ENCODE measurements around the gene PSMD4.

The PSMD4 gene

GRCh38 chr1:151282883-151283725 is 28.6 kb downstream of the PSMD4 start:
- H2AFZ ChIP-seq (ENCODE audit: low read depth, low read length, severe bottlenecking): no peak overlapping the region

GRCh38 chr1:151284013-151284577 is 29.6 kb downstream of the PSMD4 start:
- Histone ChIP-seq H3K9ac (ENCODE audit: low read length) (peak overlapping the region; percentile 74; the same call in 1 of the 2 replicates), H3F3A (ENCODE audit: insufficient read depth) (peaks cover 8% of the 10 kb centered on the region), H3K4me3 (ENCODE audit: insufficient read depth, low read length, poor library complexity, severe bottlenecking) (no peak overlapping the region), H3K79me2 (ENCODE audit: insufficient read depth, low read length) (peaks cover 27% of the 10 kb centered on the region), H3K9me3 (ENCODE audit: insufficient read depth, low read length) (no peaks in the 10 kb centered on the region), H3K4me2 (ENCODE audit: low read depth, low read length, poor library complexity, severe bottlenecking) (peak overlapping the region; percentile 87), H3K27ac (ENCODE audit: low read depth, low read length) (no peak overlapping the region), H3K36me3 (ENCODE audit: low read length) (no peaks in the 10 kb centered on the region), H4K20me1 (ENCODE audit: low read depth, low read length) (no peaks in the 10 kb centered on the region; the same call in 1 of the 2 replicates), H3K27me3 (ENCODE audit: low read length) (no peaks in the 10 kb centered on the region), H2AFZ (ENCODE audit: low read depth, low read length, severe bottlenecking) (no peak overlapping the region), H3K9me2 (replicated peaks; ENCODE audit: insufficient read depth, low read length) (no peaks in the 10 kb centered on the region)
- TF ChIP-seq CTCF (IDR thresholded peaks at IDR 0.05; ENCODE audit: insufficient read depth, low read length, poor library complexity, severe bottlenecking): no peak
- no peak for TF ChIP-seq EZH2phosphoT487 (conservative IDR thresholded peaks at IDR 0.05; ENCODE audit: low read length)

More at GRCh38 chr1:151282883-151283725, 28.6 kb downstream of the PSMD4 start:
- no peaks in the 10 kb centered on the region; the same call in 1 of the 2 replicates for H4K20me1 ChIP-seq (ENCODE audit: low read depth, low read length)
- H3K9me2 ChIP-seq (replicated peaks; ENCODE audit: insufficient read depth, low read length): no peaks in the 10 kb centered on the region
- no peaks in the 10 kb centered on the region for H3K36me3 ChIP-seq (ENCODE audit: low read length)
- no peaks in the 10 kb centered on the region for H3K9me3 ChIP-seq (ENCODE audit: insufficient read depth, low read length)
- peak overlapping the region; percentile 87 for H3K4me2 ChIP-seq (ENCODE audit: low read depth, low read length, poor library complexity, severe bottlenecking)
- peak overlapping the region; percentile 92 for H3K4me3 ChIP-seq (ENCODE audit: insufficient read depth, low read length, poor library complexity, severe bottlenecking)
- H3K79me2 ChIP-seq (ENCODE audit: insufficient read depth, low read length): peaks cover 27% of the 10 kb centered on the region
- peak overlapping the region; percentile 74 for H3K9ac ChIP-seq (ENCODE audit: low read length)
- H3F3A ChIP-seq (ENCODE audit: insufficient read depth): peaks cover 8% of the 10 kb centered on the region
- H3K27ac ChIP-seq (ENCODE audit: low read depth, low read length): peak overlapping the region; percentile 73
- no peaks in the 10 kb centered on the region for H3K27me3 ChIP-seq (ENCODE audit: low read length)
- TF ChIP-seq CTCF (IDR thresholded peaks at IDR 0.05; ENCODE audit: insufficient read depth, low read length, poor library complexity, severe bottlenecking): no peak
- TF ChIP-seq EZH2phosphoT487 (conservative IDR thresholded peaks at IDR 0.05; ENCODE audit: low read length): no peak

GRCh38 chr1:151286619-151287340 is 32.2 kb downstream of the PSMD4 start:
- Histone ChIP-seq H3K79me2 (ENCODE audit: insufficient read depth, low read length) (peaks cover 27% of the 10 kb centered on the region), H3K9me3 (ENCODE audit: insufficient read depth, low read length) (no peaks in the 10 kb centered on the region), H3F3A (ENCODE audit: insufficient read depth) (no peaks in the 10 kb centered on the region), H3K4me2 (ENCODE audit: low read depth, low read length, poor library complexity, severe bottlenecking) (no peak overlapping the region), H3K27me3 (ENCODE audit: low read length) (no peaks in the 10 kb centered on the region), H3K36me3 (ENCODE audit: low read length) (no peaks in the 10 kb centered on the region; the same call in 1 of the 2 replicates), H3K9ac (ENCODE audit: low read length) (no peak overlapping the region), H3K9me2 (replicated peaks; ENCODE audit: insufficient read depth, low read length) (no peaks in the 10 kb centered on the region), H4K20me1 (ENCODE audit: low read depth, low read length) (no peaks in the 10 kb centered on the region; the same call in 1 of the 2 replicates), H3K27ac (ENCODE audit: low read depth, low read length) (no peak overlapping the region), H3K4me3 (ENCODE audit: insufficient read depth, low read length, poor library complexity, severe bottlenecking) (no peak overlapping the region), H2AFZ (ENCODE audit: low read depth, low read length, severe bottlenecking) (no peak overlapping the region)
- TF ChIP-seq EZH2phosphoT487 (conservative IDR thresholded peaks at IDR 0.05; ENCODE audit: low read length) (no peak), CTCF (IDR thresholded peaks at IDR 0.05; ENCODE audit: insufficient read depth, low read length, poor library complexity, severe bottlenecking) (no peak)

Measured in SU-DHL-6 (cell line).